LNCaP clone FGC (cell line): ENCODE data around the gene IFNAR1.

Source experiments
- DNase-seq: peaks from one replicate; pipeline ENCODE4 v3.0.0-alpha.2; 2011; ENCODE audit warnings: low read depth
- H3K4me3 ChIP-seq: 2 replicates; pipeline ENCODE4 v1.5.1; 2011; ENCODE audit warnings: mild to moderate bottlenecking, low read depth, low read length, control low read depth
- TF ChIP-seq, protein P1 (sequence below): IDR thresholded peaks from 2 replicates; pipeline ENCODE4 v1.5.1; 2012; ENCODE audit warnings: mild to moderate bottlenecking; ENCODE audit not compliant: control insufficient read depth, insufficient read depth; ENCODE audit errors: extremely low read depth

IFNAR1 gene

DNA sequence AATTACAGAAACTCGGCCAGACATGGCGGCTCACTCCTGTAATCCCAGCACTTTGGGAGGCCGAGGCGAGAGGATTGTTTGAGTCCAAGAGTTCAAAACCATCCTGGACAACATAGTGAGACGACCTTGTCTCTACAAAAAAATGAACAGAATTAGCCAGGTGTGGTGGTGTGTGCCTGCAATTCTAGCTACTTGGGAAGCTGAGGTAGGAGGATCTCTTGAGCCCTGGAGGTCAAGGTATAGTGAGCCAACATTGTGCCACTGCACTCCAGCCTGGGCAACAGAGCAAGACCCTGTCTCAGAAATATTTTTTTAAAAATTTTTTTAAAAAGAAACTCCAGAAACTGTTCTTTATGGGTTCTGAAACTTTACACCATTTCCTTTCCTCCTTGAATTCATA lies 40.1 kb downstream of the IFNAR1 start:
- no peak overlapping the region for H3K4me3 ChIP-seq
- DNase-seq = no peak
- TF ChIP-seq, protein P1, sequence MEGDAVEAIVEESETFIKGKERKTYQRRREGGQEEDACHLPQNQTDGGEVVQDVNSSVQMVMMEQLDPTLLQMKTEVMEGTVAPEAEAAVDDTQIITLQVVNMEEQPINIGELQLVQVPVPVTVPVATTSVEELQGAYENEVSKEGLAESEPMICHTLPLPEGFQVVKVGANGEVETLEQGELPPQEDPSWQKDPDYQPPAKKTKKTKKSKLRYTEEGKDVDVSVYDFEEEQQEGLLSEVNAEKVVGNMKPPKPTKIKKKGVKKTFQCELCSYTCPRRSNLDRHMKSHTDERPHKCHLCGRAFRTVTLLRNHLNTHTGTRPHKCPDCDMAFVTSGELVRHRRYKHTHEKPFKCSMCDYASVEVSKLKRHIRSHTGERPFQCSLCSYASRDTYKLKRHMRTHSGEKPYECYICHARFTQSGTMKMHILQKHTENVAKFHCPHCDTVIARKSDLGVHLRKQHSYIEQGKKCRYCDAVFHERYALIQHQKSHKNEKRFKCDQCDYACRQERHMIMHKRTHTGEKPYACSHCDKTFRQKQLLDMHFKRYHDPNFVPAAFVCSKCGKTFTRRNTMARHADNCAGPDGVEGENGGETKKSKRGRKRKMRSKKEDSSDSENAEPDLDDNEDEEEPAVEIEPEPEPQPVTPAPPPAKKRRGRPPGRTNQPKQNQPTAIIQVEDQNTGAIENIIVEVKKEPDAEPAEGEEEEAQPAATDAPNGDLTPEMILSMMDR = no peak

DNA sequence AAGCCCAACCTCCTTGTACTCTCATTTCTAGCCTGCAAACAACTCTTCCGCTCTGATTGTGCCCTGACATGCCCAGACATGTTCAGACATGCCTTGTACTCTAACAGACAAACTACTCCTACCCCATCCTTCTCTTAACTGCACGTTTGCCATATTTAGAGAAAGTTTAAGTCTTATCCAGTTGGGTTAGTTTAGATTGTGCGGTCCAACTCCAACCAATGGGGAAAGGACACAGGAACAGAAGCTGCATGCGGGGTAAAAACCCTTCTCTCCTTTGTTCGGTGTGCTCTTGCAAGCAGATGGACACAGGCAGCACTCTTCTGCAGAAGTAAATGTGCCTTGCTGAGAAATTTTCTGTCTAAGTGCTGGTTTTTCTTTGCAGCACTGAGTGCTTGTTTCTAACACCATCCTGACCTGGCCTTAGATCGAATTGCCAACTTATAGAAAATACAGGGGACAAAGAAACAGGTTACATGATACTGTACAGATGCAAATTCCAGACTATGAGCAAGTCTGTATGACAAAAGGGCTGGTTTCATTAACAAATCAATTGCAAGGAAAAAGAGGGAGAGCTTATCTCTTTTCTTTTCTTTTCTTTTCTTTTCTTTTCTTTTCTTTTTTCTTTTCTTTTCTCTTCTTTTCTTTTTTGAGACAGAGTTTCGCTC lies 42.7 kb downstream of the IFNAR1 start:
- H3K4me3 ChIP-seq = no peak overlapping the region
- DNase-seq = no peak
- TF ChIP-seq, protein P1 = no peak

DNA sequence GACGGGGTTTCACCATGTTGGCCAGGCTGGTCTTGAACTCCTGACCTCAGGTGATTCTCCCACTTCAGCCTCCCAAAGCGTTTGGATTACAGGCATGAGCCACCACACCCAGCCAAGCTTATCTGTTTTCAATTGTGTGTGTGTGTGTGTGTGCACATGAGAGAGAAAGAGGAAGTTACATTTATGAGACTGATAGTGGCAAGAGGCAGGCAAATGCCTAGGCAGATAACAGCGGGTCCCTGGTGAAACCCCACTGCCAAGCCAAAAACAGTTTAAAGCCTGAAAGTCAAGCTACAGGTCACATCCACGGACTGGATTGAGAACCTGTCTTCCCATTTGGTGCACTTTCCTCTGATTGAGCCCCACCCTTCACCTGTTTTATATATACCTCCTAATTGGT lies 43.4 kb downstream of the IFNAR1 start:
- TF ChIP-seq, protein P1 = no peak
- H3K4me3 ChIP-seq = no peak overlapping the region
- no peak for DNase-seq

DNA sequence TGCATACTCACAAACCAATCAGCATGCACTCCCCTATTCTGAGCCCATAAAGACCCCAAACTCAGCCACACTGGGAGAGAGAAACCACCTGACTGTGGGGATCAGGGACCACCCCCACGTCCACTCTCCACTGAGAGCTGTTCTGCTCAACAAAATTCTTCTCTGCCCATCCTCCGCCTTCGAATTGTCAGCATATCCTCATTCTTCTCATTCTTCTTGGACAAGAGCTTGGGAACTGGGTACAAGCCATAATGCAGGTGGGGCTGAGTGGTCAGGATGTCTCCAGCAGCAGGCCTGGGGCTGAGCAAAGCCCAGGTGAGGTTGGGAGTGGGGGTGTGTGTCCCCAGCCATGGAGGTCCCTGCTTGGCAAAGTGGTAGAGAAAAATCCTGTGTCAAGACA lies 43.8 kb downstream of the IFNAR1 start:
- no peak overlapping the region for H3K4me3 ChIP-seq
- DNase-seq = no peak
- TF ChIP-seq, protein P1 = no peak

DNA sequence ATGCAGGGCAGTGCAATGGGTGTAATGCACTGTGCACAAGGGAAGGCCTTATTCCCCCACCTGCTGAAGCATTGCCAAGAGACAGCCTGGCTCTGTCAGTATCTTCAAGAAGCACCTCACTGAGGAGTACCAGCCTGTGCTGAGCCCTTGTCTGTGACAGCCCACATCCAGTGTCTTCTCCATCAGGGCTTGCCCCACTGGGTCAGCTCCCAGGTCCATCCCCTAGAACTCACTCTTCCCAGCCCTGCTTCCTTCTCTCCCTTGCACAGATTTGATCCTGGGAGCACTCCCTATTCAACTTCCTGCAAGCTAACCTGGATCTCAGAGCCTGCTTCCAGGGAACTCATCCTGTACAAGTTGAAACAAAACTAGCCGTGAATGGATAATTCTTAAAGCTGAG lies 44.8 kb downstream of the IFNAR1 start:
- TF ChIP-seq, protein P1 = no peak

DNA sequence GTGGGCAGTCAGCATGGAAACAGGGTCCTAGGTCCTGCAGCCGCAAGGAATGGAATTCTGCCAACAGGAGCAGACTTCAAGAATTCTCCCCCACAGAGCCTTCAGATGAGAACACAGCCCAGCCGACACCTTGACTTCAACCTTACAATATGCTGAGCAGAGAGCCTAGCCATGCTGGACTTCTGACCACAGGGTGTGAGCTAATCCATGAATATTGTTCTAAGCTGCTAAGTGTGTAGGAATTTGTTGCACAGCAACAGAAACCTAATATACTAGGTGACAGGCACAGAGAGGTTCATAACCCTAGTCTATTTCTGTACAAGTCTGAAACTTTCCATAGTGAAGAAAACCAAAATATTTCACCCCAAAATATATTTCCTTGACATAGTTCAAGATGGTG lies 45.5 kb downstream of the IFNAR1 start:
- H3K4me3 ChIP-seq = no peak overlapping the region
- TF ChIP-seq, protein P1 = no peak
- no peak for DNase-seq

More for the DNA sequence above, 44.8 kb downstream of the IFNAR1 start:
- DNase-seq = no peak
- H3K4me3 ChIP-seq = no peak overlapping the region

DNA sequence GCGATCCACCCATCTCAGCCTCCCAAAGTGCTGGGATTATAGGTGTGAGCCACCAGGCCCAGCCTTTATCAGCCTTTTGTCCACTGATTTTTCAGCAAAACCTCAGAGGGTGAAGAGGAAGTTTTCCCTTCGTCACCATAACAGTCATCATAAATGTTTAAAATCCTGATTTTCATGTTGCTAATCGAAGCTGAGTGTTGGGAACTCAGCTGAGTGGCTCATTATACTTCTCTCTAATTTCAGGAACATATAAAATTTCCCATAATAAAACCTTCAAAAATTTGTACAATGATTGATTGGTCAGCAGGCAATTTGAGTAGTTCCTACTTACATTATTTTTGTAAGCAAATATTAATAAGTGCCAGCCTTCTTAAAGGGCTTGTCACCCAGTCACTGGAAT lies 46.6 kb downstream of the IFNAR1 start:
- no peak overlapping the region for H3K4me3 ChIP-seq
- no peak for DNase-seq
- TF ChIP-seq, protein P1 = no peak
